Stimulated activated naive CD8-positive, alpha-beta T cell treated with anti-CD3 and anti-CD28 coated beads, Interleukin-15, amount 100 ng/mL, for 72 hours (primary cell): ENCODE data around the gene LRG1.
"Not testable (repeated sequence)": the region's sequence is repeated elsewhere in the genome, so short reads cannot be mapped to it uniquely, and the experiment has no call there.

Experiments
- ATAC-seq: fragments of 150-1000 bp; cut with Tn5 transposase; 2 replicates; pipeline ENCODE4 v1.10.0; 2021; ENCODE audit warnings: mild to moderate bottlenecking, moderate library complexity
- DNase-seq, 2 donors: peaks; one replicate each; pipeline ENCODE4 v3.0.0; 2021 to 2022
- H3K27ac Mint-ChIP-seq, 2 donors: one replicate each; pipeline ENCODE4 v1.8.0; 2022; ENCODE audit warnings: mild to moderate bottlenecking in 2 of 2, mixed read lengths in 2 of 2, moderate library complexity in 2 of 2
- H3K27me3 Mint-ChIP-seq: one replicate; pipeline ENCODE4 v1.8.0; 2022; ENCODE audit warnings: mixed read lengths
- H3K4me1 Mint-ChIP-seq: one replicate; pipeline ENCODE4 v1.8.0; 2022; ENCODE audit warnings: mild to moderate bottlenecking, mixed read lengths
- H3K4me3 Mint-ChIP-seq, 2 donors: one replicate each; pipeline ENCODE4 v1.8.0; 2022; ENCODE audit warnings: mild to moderate bottlenecking in 2 of 2, mixed read lengths in 2 of 2, moderate library complexity in 1 of 2
- H3K9me3 Mint-ChIP-seq, 2 donors: one replicate each; pipeline ENCODE4 v1.8.0; 2022; ENCODE audit warnings: mixed read lengths in 2 of 2

Gene LRG1

DNA sequence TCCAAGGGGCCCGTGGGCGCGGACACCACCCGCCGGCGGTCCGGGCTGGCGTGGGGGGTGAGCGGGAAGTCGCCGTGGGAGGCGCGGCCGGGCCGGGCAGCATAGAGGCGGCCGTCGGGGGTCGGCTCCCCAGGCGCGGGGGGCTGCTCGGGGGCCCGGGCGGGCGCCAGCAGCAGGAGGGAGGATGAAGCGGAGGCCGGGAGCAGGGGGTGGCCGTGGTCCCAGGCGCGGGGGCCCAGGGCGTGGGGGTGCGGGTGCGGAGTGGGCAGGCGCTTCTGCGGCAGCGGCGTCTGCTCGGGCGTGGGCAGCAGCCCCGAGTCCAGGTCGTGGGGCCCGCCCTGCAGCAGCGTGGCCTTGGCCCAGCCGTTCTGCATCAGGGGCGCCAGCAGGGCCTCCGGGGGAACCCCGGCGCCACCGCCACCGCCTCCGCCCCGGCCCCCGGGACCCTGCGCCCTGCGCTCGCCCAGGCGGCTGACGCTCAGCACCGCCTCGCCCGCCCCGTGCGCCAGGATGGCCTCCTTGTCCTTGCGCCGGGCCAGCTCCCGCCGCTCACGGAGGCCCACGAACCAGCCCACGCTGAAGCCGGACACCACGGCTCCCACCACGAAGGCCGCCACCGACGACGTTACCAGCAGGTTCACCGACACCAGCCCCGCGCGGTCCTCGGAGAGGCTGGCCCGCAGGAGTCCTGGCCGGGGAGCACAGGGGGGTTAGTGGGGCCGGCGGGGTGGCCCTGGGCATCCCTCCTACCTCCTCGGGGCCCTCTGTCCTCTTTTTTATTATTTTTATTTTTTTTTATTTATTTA is 4.2 kb upstream of the LRG1 start:
- Mint-ChIP-seq H3K27me3 (peaks cover 10% of the 10 kb centered on the region), H3K9me3 (no peaks in the 10 kb centered on the region), H3K4me1 (peaks cover 18% of the 10 kb centered on the region), H3K27ac (no peak overlapping the region), H3K4me3 (no peak overlapping the region)
- ATAC-seq (peak; percentile 60), DNase-seq (no peak)

DNA sequence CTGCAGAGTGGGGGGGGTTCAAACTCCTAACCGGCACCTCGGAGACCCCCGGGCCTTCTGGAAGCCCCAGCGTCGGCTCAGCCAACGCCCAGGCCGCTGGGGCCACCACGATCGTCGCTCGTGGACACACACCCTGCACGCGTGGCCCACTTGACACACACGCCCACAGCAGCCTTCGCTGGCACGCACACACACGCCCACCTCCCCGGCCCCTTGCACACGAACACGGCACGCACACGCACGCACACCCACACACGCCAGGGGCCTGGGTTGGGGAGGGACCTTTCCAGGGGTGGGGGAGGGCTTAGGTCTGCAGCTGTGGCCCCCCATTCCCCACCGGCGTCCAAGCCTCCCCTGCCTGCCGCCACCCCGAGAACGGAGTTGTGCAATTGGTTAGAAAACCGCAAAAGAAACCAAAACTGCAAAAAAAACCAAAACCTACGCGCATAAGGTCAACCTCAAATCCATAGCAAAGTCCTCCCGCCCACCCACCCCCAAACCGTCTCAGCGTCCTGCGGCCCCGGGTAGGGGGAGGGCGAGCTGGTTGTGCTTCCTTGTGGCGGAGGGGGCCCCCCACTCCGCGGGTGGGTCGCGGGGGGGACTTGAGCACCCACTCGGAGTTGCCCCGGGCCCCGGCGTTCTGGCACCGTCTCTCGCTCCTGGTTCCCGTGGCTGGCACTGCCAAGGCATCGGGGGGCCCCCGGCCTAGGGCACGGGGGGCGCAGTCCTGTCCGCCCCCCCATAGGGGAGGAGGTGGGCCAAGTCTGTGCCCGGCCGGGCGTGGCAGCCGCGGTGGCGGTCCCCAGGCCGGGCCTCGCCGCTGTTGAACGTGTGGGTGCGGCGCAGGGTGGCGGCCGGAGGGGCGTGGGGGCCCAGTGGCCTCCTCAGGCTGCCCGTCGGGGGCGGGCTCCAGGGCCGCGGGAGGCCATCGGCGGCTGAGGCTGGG is 3.3 kb upstream of the LRG1 start:
- Mint-ChIP-seq H3K27ac (no peak overlapping the region), H3K27me3 (peaks cover 15% of the 10 kb centered on the region), H3K4me1 (peaks cover 22% of the 10 kb centered on the region), H3K9me3 (no peaks in the 10 kb centered on the region), H3K4me3 (no peak overlapping the region)
- no peak for DNase-seq
- ATAC-seq, result peak; percentile 59

DNA sequence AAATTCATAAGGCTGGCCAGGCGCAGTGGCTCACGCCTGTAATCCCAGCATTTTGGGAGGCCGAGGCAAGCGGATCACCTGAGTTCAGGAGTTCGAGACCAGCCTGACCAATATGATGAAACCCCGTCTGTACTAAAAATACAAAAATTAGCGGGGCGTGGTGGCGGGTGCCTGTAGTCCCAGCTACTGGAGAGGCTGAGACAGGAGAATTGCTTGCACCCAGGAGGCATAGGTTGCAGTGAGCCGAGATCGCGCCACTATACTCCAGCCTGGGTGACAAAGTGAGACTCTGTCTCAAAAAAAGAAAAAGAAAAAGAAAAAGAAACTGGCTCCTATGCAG is 1.9 kb upstream of the LRG1 start:
- H3K27me3 Mint-ChIP-seq, result peaks cover 15% of the 10 kb centered on the region
- not testable (repeated sequence) for H3K27ac Mint-ChIP-seq, H3K4me3 Mint-ChIP-seq, ATAC-seq, H3K9me3 Mint-ChIP-seq, DNase-seq
- peaks cover 22% of the 10 kb centered on the region for H3K4me1 Mint-ChIP-seq

DNA sequence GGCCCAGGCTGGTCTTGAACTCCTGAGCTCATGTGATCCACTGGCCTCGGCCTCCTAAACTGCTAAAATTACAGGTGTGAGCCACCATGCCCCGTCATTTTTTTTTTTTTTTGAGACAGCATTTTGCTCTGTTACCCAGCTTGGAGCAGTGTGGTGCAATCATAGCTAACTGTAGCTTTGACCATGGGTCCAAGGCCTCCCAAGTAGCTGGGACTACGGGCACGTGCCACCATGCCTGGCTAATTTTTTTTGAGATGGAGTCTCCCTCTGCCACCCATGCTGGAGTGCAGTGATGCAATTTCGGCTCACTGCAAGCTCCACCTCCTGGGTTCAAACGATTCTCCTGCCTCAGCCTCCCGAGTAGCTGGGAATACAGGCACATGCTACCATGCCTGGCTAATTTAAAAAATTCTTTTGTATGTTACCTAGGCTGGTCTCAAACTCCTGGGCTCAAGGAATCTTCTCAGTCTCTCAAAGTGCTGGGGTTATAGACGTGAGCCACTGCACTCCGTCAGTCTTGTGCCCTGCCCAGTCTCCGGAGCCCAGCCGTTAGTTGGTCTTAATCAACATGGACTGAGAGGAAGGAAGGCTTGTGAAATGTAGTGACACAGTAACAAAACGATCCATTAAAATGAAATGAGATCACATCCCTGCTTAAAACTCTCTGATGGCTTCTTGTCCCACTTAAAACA is 1.4 kb upstream of the LRG1 start:
- DNase-seq, result no peak
- no peaks in the 10 kb centered on the region for H3K9me3 Mint-ChIP-seq
- peaks cover 15% of the 10 kb centered on the region for H3K27me3 Mint-ChIP-seq
- ATAC-seq, result no peak
- H3K27ac Mint-ChIP-seq, result no peak overlapping the region
- H3K4me3 Mint-ChIP-seq, result no peak overlapping the region
- H3K4me1 Mint-ChIP-seq, result peaks cover 22% of the 10 kb centered on the region

DNA sequence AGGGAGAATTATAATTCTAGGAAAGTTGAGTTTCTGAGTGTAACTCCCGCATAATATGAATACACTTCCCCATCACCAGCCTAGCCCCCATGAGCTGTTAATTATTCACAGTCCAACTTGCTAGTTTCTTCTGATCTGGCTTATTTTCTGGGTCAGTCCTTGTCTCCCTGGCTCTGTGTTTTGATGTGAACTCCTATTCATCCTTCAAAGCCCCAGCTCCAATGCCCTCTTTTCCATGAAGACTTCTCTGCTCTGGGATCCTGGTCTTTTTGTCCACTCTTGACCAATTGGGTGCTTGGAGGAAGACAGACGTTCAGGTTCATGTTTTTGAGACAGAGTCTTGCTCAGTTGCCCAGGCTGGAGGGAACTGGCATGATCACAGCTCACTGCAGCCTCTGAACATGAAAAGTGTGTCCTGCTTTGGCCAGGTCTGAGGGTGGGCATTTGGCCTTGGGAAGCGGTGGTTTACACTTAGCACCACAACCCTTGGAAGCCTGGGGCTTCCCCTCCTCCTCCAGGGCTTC is 605 bp downstream of the LRG1 start:
- peaks cover 33% of the 10 kb centered on the region for H3K4me1 Mint-ChIP-seq

DNA sequence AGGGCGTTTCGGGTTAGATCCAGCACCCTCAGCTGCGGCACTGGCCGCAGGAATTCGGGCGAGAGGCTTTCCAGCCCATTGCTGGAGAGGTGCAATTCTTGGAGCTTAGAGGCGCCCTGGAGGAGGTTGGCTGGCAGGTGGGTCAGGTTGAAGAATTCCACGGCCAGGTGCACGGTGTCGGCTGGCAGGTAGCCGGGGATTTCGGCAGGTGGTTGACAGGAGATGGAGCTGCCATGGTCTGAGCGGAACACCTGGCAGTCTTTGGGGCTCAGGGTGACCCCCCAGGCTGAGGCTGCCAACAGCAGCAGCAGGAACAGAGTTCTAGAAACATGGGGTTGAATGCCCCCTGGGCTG is 1.3 kb downstream of the LRG1 start:
- Mint-ChIP-seq H3K4me1 (peaks cover 33% of the 10 kb centered on the region), H3K27ac (no peak overlapping the region), H3K9me3 (no peaks in the 10 kb centered on the region), H3K4me3 (no peak overlapping the region), H3K27me3 (peaks cover 26% of the 10 kb centered on the region)
- ATAC-seq (no peak), DNase-seq (no peak)

More for the DNA sequence above, 605 bp downstream of the LRG1 start:
- peaks cover 26% of the 10 kb centered on the region for H3K27me3 Mint-ChIP-seq
- no peak overlapping the region for H3K4me3 Mint-ChIP-seq
- no peaks in the 10 kb centered on the region for H3K9me3 Mint-ChIP-seq
- no peak overlapping the region for H3K27ac Mint-ChIP-seq
- no peak for ATAC-seq
- no peak for DNase-seq

DNA sequence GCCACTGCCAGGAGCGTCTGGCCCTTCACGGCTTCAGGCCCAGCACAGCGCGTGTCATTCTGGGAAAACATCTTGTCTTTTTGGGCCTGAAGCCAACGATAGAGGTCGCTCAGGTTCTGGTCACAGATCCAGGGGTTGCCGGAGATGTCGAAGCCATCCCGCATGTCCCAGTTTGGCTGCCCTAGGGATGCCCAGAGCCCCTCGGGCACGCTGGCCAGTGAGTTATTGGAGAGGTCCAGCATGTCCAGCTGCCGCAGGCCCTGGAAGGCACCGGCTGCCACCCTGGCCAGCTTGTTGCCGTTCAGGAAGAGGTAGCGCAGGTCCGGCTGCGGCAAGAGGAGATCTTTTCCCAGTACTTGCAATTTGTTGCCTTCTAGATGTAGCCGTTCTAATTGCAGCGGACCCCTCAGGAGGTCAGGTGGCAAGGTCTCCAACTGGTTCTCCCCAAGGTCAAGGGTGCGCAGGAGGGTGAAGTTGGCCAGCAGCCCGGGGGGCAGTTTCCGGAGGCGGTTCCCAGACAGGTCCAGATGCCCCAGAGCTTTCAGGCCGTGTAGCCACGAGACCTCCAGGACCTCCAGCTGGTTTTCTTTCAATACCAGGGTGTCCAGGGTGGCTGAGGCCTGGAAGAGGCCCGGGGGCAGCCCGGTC is 1.8 kb downstream of the LRG1 start:
- no peaks in the 10 kb centered on the region for H3K9me3 Mint-ChIP-seq
- no peak overlapping the region for H3K27ac Mint-ChIP-seq
- no peak overlapping the region for H3K4me3 Mint-ChIP-seq
- no peak for DNase-seq
- H3K27me3 Mint-ChIP-seq, result peaks cover 26% of the 10 kb centered on the region
- no peak for ATAC-seq
- H3K4me1 Mint-ChIP-seq, result peaks cover 33% of the 10 kb centered on the region

DNA sequence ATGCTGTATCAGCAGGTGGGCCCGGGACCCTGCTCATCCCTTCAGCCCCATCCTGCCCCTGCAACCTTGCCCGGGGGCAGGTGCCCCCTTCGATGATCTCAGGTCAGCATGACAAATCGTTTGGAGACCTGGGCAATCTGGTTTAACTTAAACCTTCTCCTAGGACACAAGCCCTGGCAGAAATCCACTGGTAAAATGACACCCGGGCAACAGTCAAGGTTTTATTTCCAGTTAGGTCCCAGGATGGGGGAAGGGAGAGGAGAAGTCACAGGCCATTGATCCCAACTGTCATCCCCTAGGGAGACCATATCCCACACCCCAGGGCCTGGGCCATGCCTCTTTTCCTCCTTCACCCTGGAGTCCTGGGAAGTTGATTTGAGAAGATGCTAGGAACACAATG is 3.0 kb downstream of the LRG1 start:
- no peak for DNase-seq
- no peak for ATAC-seq
- Mint-ChIP-seq H3K27ac (no peak overlapping the region), H3K9me3 (no peaks in the 10 kb centered on the region), H3K4me1 (peaks cover 33% of the 10 kb centered on the region), H3K27me3 (peaks cover 26% of the 10 kb centered on the region), H3K4me3 (no peak overlapping the region)

DNA sequence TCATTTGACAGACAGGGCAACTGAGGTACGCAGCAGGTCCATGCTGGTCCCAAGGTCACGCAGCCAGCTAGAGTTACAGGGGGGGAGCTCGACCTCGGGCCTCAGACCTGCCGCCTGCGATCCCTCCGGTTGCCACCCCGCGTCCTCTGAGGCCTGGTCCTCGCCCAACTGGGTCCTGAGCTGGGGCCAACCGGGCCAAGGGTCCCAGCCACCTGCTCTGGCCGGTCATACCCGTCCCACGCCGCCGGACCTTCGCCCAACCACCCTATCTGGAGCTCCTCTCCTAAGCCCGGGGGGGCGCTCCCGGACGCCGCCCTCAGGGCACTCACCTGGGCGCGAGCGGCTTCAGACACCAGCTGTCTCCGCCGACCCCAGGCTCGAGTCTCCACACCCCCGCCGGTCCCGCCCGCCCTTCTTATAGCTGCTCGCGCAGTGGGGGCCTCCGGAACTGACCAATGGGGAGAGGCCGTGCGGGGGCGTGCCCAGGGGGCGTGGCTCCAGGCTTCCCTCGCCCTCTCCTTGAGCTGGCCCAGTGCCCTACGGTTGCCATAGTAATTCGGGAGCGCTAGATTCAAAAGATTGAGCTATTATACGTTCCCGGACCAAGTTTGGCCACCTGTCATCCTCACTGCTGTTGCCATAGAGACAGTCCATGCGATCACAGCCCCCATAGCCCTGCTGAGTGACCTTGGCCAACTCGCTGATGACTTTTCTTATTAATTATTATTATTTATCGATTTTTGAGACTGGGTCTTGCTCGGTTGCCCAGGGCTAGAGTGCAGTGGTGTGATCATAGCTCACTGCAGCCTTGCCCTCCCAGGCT is 4.8 kb downstream of the LRG1 start, which contains the start of gene PLIN5:
TSS of gene PLIN5 (minus strand) at position 389 of the 823 bp plus-strand sequence. CDS start 1,150 bp downstream, outside the sequence.
- Mint-ChIP-seq H3K27me3 (peaks cover 26% of the 10 kb centered on the region), H3K27ac (no peak within 1 kb of the TSS), H3K4me3 (peak within 1 kb of the TSS; percentile 1 to 74), H3K9me3 (no peaks in the 10 kb centered on the region), H3K4me1 (peaks cover 25% of the 10 kb centered on the region)
- peak; percentile 78 for ATAC-seq
- peak; percentile 38 to 54 for DNase-seq

DNA sequence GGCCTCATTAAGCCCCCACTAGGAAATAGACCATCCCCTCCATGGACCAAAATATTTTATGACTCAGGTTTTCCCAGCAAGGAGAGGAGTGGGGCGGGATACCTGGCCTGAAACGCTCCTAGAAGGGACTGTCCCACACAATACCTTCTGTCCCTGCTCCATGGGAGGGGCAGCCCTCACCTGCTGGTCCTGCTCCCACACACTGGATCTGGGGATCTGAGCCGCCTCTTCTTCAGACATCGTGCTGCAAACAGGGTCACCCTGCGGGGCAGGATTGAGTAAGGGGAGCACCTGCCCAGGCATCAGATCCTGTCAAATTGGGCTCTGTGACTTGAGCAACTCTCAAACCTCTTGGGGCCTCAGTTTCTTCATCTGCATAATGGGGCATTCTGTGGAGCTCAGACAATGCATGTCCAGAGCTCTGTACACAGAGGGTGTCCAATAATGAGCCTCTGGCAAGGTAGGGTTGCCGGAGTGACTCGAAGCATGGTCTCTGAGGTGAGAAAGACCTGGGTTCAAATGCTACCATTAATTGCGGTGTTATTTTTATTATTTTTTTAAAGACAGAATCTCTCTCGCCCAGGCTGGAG is 5.9 kb downstream of the LRG1 start:
- H3K27ac Mint-ChIP-seq, result no peak overlapping the region
- peaks cover 14% of the 10 kb centered on the region for H3K4me1 Mint-ChIP-seq
- ATAC-seq (no peak), DNase-seq (no peak)
- no peak overlapping the region for H3K4me3 Mint-ChIP-seq
- H3K9me3 Mint-ChIP-seq, result no peaks in the 10 kb centered on the region
- H3K27me3 Mint-ChIP-seq, result peaks cover 14% of the 10 kb centered on the region

DNA sequence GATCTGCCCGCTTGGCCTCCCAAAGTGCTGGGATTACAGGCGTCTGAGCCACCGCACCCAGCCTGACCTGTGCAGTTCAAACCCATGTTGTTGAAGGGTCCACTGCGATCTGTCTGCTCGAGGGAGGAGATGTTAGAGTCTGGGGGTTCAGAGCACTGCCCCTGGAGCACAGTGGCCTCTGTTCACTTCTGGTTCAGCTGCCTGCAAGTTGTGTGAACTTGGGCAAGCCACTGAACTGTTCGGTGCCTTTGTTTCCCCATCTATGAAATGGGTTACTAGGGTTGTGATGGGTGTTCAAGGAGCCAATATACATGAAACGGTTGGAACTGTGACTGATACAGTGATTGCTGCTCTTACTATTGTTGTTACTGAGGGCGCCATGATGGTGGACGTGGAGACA is 6.5 kb downstream of the LRG1 start:
- Mint-ChIP-seq H3K9me3 (no peaks in the 10 kb centered on the region), H3K4me3 (no peak overlapping the region), H3K27me3 (peaks cover 11% of the 10 kb centered on the region), H3K27ac (no peak overlapping the region), H3K4me1 (peaks cover 11% of the 10 kb centered on the region)
- ATAC-seq (no peak), DNase-seq (no peak)

DNA sequence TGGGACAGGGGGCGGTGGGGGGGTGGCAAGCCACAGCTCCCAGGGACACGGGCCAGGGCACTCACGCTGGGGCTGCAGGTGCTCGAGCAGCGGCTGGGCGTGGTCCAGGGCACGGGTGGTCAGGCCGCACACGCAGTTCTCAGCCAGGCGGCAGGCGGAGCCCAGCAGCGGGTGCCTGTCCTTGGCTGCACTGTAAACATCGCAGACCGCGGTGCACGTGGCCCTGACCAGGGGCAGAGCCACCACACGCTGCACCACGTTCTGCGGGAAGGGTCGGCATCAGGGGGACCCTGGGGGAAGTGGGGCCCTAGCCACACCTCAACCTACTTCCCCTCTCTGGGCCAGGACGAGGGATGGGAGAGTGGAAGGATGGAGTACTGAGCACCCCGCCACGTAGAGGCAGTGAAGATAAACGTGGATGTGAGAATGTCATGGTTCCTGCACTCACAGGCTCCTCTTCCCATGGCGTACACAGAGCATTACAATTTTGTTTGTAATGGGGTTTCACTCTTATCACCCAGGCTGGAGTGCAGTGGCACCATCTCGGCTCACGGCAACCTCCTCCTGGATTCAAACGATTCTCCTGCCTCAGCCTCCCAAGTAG is 8.2 kb downstream of the LRG1 start:
- H3K27ac Mint-ChIP-seq, result no peak overlapping the region
- H3K9me3 Mint-ChIP-seq, result no peaks in the 10 kb centered on the region
- no peak overlapping the region for H3K4me3 Mint-ChIP-seq
- ATAC-seq (no peak), DNase-seq (no peak)
- H3K27me3 Mint-ChIP-seq, result peaks cover 11% of the 10 kb centered on the region
- peaks cover 11% of the 10 kb centered on the region for H3K4me1 Mint-ChIP-seq

DNA sequence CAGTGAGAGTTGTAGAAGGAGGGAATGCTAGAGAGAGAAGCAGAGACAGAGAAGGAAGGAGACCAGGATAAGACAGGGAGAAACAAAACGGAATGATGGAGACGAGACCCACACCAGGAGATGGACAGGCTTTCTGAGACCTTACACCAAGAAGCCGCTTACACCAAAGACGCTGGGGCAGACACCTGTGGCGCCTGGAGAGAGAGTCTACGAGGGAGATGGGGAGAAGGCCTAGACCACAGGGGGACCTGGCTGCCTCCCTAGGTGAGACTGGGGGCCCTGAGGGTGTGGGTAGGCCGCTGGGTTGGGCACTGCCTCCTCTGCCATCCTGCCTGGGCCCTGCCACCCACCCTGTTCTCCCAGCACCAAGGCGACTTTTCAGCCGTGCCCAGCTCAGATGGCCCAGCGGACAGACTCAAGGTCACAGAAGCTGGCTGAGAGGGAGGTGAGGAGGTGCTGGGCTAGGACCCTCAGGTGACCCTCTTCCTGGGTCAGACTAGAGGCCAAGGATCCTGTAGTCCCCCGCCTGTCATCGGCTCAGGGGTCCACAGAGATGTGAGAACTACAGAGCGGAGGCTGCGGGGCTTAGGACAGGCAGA is 9.8 kb downstream of the LRG1 start:
- Mint-ChIP-seq H3K9me3 (no peaks in the 10 kb centered on the region), H3K27me3 (no peaks in the 10 kb centered on the region), H3K4me1 (peaks cover under 1% of the 10 kb centered on the region), H3K4me3 (no peak overlapping the region), H3K27ac (no peak overlapping the region)
- DNase-seq (no peak), ATAC-seq (no peak)
